K562 (cell line): ENCODE measurements around the gene TSHZ1.

Experiments used
- CBFA2T3 ChIP-seq: fragments of 450-650 bp; IDR thresholded peaks from 2 replicates; pipeline ENCODE4 v1.6.1; 2017
- CCAR2 ChIP-seq: fragments of 200-400 bp; formaldehyde crosslinking; IDR thresholded peaks from 2 replicates; pipeline ENCODE4 v1.6.1; 2017; ENCODE audit warnings: mild to moderate bottlenecking, low read depth, low read length
- LCOR ChIP-seq: sonication (generic); formaldehyde crosslinking; IDR thresholded peaks from 2 replicates; pipeline ENCODE4 v1.8.0; 2022; ENCODE audit warnings: mild to moderate bottlenecking, missing genetic modification reagents
- POLR2A ChIP-seq: fragments of 450-650 bp; conservative IDR thresholded peaks from 2 replicates; pipeline ENCODE4 v1.6.1; 2016
- POLR3A ChIP-seq: IDR thresholded peaks from 2 replicates; pipeline ENCODE4 v1.6.1; 2011; ENCODE audit warnings: borderline replicate concordance, mild to moderate bottlenecking, moderate library complexity; ENCODE audit not compliant: insufficient read length, insufficient read depth; ENCODE audit errors: extremely low read depth
- RAD21 ChIP-seq, 2 experiments: fragments of 250-450 bp in 1 of 2; fragments of 450-650 bp in 1 of 2; sonication (Bioruptor Pico) in 1 of 2; formaldehyde crosslinking in 1 of 2; IDR thresholded peaks in 1 of 2; conservative IDR thresholded peaks in 1 of 2; 2 replicates each; pipeline versions ENCODE4 v1.4.0 to v1.8.0; 2020 to 2022; ENCODE audit warnings: mild to moderate bottlenecking in 2 of 2, moderate library complexity in 1 of 2
- SRSF9 ChIP-seq: fragments of 200-400 bp; formaldehyde crosslinking; IDR thresholded peaks from 2 replicates; pipeline ENCODE4 v1.6.1; 2017; ENCODE audit warnings: low read depth, low read length, borderline replicate concordance
- ZFP36 ChIP-seq: fragments of 150-350 bp; IDR thresholded peaks from 2 replicates; pipeline ENCODE4 v1.6.1; 2018; ENCODE audit warnings: low read length, low read depth; ENCODE audit not compliant: partially characterized antibody
- ZNF449 ChIP-seq: fragments of 250-450 bp; sonication (Bioruptor Pico); IDR thresholded peaks from 2 replicates; pipeline ENCODE4 v1.8.0; 2022; ENCODE audit warnings: moderate library complexity, mild to moderate bottlenecking, inconsistent platforms
- TF ChIP-seq, protein P1 (sequence below): fragments of 450-650 bp; conservative IDR thresholded peaks from 2 replicates; pipeline ENCODE4 v1.6.1; 2016; ENCODE audit warnings: missing genetic modification characterization, low read depth, mild to moderate bottlenecking, control low read depth, missing compliant biosample characterization

GRCh38 chr18:75183973-75184493 lies 26.6 kb upstream of the TSHZ1 start:
- no peak for TF ChIP-seq POLR2A
- no peak for TF ChIP-seq CBFA2T3
- no peak for TF ChIP-seq ZFP36
- no peak for TF ChIP-seq POLR3A
- TF ChIP-seq LCOR (CRISPR knock-in tag): no peak
- TF ChIP-seq ZNF449 (CRISPR knock-in tag): no peak
- TF ChIP-seq, protein P1, sequence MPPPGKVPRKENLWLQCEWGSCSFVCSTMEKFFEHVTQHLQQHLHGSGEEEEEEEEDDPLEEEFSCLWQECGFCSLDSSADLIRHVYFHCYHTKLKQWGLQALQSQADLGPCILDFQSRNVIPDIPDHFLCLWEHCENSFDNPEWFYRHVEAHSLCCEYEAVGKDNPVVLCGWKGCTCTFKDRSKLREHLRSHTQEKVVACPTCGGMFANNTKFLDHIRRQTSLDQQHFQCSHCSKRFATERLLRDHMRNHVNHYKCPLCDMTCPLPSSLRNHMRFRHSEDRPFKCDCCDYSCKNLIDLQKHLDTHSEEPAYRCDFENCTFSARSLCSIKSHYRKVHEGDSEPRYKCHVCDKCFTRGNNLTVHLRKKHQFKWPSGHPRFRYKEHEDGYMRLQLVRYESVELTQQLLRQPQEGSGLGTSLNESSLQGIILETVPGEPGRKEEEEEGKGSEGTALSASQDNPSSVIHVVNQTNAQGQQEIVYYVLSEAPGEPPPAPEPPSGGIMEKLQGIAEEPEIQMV (tag): no peak
- TF ChIP-seq CCAR2: no peak
- no peak for TF ChIP-seq RAD21 (CRISPR knock-in tag; conservative IDR thresholded peaks at IDR 0.05 in 1 of 2, IDR thresholded peaks at IDR 0.05 in 1 of 2)
- no peak for TF ChIP-seq SRSF9
